ENCODE measurements around the gene EDC3. TPM values are rescaled to one million over a fixed set of nuclear protein-coding genes. Genes with fewer than 3 reads are reported as not detected.
A peak's percentile ranks its signal among the peaks of the same experiment; 100 is the strongest.
"Not testable (repeated sequence)": the region's sequence is repeated elsewhere in the genome, so short reads cannot be mapped to it uniquely, and the experiment has no call there.

Gene EDC3, protein sequence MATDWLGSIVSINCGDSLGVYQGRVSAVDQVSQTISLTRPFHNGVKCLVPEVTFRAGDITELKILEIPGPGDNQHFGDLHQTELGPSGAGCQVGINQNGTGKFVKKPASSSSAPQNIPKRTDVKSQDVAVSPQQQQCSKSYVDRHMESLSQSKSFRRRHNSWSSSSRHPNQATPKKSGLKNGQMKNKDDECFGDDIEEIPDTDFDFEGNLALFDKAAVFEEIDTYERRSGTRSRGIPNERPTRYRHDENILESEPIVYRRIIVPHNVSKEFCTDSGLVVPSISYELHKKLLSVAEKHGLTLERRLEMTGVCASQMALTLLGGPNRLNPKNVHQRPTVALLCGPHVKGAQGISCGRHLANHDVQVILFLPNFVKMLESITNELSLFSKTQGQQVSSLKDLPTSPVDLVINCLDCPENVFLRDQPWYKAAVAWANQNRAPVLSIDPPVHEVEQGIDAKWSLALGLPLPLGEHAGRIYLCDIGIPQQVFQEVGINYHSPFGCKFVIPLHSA
- total RNA-seq: 1 to 10 TPM; 8.0 to 8.3 TPM

DNA sequence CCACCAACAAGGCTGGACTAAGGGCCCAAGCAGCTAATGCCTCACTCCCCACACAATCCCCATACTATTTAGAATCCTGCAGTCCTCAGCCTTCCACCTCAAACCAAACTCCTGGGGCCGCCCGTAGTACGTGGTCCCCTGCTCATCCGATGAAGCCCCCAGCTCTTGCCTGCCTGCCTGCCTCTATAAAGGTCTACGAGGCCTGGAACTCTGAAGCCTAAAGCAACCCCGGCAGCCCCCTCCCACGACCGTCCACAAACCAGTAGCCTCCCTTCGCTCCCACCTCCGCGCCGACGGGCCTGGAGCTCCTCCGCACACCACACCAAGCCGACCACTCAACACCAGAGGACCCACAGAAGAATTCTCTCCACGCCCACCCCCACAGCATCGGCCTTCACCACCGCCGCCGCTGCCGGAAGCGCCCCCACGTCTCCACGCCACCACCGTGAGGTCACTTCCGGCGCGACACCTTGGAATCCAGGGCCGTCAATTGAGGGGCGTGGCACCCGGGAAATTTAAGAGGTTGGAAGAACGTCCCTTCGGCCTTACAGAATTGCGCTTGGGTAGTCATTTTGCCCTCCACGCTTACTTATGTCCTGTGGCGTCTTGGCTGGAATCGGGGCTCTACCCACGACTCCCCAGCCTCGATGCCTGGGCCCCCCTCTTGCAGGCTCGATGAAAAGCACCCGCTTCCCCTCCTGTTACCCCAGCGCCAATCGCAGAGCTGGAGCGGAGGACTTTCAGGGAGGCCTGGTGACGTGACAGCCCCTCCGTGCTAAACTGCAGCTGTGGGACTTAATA, at the start of gene EDC3:
TSS of gene EDC3 (minus strand) at position 428 of the 801 bp plus-strand sequence. CDS start 20,900 bp downstream, outside the sequence.
- Histone ChIP-seq H3K27me3 (no peaks in the 10 kb centered on the region), H3K4me1 (peaks cover 0 to 22% of the 10 kb centered on the region in 2 donors), H3K4me3 (peak within 1 kb of the TSS; percentile 62 to 88), H3K9me3 (no peaks in the 10 kb centered on the region), H3K27ac (peak within 1 kb of the TSS; percentile 71 to 88), H3K36me3 (no peaks in the 10 kb centered on the region)
- peak; percentile 77 for DNase-seq (ENCODE audit: low spot score)
- TF ChIP-seq, protein P1, sequence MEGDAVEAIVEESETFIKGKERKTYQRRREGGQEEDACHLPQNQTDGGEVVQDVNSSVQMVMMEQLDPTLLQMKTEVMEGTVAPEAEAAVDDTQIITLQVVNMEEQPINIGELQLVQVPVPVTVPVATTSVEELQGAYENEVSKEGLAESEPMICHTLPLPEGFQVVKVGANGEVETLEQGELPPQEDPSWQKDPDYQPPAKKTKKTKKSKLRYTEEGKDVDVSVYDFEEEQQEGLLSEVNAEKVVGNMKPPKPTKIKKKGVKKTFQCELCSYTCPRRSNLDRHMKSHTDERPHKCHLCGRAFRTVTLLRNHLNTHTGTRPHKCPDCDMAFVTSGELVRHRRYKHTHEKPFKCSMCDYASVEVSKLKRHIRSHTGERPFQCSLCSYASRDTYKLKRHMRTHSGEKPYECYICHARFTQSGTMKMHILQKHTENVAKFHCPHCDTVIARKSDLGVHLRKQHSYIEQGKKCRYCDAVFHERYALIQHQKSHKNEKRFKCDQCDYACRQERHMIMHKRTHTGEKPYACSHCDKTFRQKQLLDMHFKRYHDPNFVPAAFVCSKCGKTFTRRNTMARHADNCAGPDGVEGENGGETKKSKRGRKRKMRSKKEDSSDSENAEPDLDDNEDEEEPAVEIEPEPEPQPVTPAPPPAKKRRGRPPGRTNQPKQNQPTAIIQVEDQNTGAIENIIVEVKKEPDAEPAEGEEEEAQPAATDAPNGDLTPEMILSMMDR (IDR thresholded peaks at IDR 0.05): peak in 1 of 2 donors; percentile 14

DNA sequence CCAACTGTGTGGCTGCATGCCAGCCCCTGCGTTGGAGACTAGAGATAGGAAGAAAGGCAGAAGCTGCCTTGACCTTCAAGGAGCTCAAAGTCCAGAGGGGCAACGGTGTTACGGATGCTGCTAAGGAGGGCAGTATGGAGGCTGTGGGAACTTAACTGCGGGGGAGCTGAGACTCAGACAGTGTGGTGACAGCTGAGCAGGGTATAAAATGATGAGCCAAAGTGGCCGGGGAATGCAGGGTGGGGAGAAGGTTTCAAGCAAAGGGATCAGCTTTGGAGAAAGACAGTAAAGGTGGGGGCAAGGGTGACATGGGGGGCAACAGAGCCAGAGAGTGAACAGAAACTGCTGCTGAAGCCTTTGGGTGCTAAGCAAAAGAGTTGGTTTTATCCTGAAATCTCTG, 46.6 kb upstream of the EDC3 start:
- Histone ChIP-seq H3K36me3 (no peaks in the 10 kb centered on the region), H3K9me3 (peaks cover 0 to 6% of the 10 kb centered on the region in 2 donors), H3K4me3 (no peak overlapping the region), H3K4me1 (no peaks in the 10 kb centered on the region), H3K27me3 (no peaks in the 10 kb centered on the region), H3K27ac (no peak overlapping the region)
- no peak for DNase-seq (ENCODE audit: low spot score)
- TF ChIP-seq, protein P1 (IDR thresholded peaks at IDR 0.05): no peak

DNA sequence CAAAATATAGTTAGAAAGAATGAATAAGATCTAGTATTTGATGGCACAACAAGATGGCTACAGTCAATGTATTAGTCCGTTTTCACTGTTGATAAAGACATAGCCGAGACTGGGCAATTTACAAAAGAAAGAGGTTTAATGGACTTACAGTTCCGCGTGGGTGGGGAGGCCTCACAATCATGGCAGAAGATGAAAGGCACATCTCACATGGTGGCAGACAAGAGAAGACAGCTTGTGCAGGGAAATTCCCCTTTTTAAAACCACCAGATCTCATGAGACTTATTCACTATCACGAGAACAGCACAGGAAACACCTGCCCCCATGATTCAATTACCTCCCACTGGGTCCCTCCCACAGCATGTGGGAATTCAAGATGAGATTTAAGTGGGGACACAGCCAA, 42.4 kb upstream of the EDC3 start:
- not testable (repeated sequence) for H3K27me3 ChIP-seq; DNase-seq (ENCODE audit: low spot score); H3K27ac ChIP-seq; H3K9me3 ChIP-seq; H3K4me1 ChIP-seq; H3K36me3 ChIP-seq; H3K4me3 ChIP-seq

DNA sequence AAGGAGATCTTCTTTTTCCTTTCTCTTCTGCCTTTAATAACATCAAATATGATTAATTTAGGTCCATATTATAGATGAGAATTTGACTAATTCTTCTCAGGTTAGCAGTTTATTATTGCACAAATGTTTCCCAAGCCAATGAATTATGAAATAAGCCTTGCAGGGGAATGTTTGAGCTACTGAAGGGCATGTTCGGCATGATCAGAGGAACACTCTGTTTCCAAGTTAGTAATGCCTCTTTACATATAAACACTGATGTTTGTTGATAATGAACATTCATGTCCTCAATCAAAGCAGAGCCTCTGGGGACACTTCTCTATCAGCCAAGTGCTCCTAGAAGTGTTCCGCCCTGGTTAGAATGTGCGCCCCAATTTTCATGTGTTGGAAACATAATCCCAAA, 39.5 kb upstream of the EDC3 start:
- TF ChIP-seq, protein P1 (IDR thresholded peaks at IDR 0.05): no peak
- Histone ChIP-seq H3K36me3 (no peaks in the 10 kb centered on the region), H3K4me1 (no peaks in the 10 kb centered on the region), H3K9me3 (no peaks in the 10 kb centered on the region), H3K4me3 (no peak overlapping the region), H3K27me3 (no peaks in the 10 kb centered on the region), H3K27ac (no peak overlapping the region)
- DNase-seq (ENCODE audit: low spot score): no peak

DNA sequence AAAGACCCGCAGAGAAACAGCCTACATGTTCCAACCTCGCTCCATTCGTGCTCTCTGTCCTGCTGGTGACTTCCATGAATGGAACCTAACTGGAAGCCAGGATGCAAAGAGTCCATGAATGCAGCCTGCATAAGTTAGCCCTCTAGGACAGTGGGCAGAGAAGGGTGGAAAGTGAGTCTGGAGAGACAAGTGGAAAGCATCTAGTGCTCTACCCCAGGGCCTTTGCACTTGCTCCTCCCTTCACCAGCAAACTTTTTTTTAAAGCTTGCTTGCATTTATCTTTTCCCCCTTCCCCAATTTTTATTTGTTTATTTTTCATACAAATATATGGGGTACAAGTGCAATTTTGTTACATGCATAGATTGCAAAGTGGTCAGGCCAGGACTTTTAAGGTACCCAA, 37.4 kb upstream of the EDC3 start:
- Histone ChIP-seq H3K27me3 (no peaks in the 10 kb centered on the region), H3K4me3 (no peak overlapping the region), H3K4me1 (no peaks in the 10 kb centered on the region), H3K9me3 (no peaks in the 10 kb centered on the region), H3K36me3 (no peaks in the 10 kb centered on the region), H3K27ac (no peak overlapping the region)
- TF ChIP-seq, protein P1 (IDR thresholded peaks at IDR 0.05): no peak
- DNase-seq (ENCODE audit: low spot score): no peak

DNA sequence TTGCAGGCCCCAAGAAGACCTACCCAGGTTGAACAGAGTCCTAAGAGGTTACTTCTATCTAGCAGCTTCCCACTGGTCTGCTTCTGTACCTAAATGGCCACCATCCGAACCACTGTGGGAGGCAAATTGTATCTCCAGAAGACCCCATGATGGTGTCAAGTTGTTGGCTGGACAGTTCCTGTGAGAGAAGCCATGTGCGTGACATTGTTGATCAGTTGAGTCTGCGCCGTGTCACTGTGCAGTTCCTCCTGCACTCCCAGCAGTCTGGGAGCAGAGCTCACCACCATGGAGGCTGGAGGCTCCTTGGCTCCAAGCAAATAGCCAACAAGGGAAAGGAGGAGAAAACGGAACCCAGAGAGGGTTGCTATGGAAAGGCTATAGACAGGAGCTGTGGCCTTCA, 37.0 kb upstream of the EDC3 start:
- no peaks in the 10 kb centered on the region for H3K27me3 ChIP-seq

More for the DNA sequence above, 37.0 kb upstream of the EDC3 start:
- no peaks in the 10 kb centered on the region for H3K4me1 ChIP-seq
- no peaks in the 10 kb centered on the region for H3K36me3 ChIP-seq
- TF ChIP-seq, protein P1 (IDR thresholded peaks at IDR 0.05): no peak
- no peak overlapping the region for H3K4me3 ChIP-seq
- no peak for DNase-seq (ENCODE audit: low spot score)
- H3K9me3 ChIP-seq: no peaks in the 10 kb centered on the region
- H3K27ac ChIP-seq: no peak overlapping the region

Data from right atrium auricular region (tissue), 2 donors.